Mammary epithelial cell (primary cell): ENCODE data around the gene PRUNE2.

Source experiments
- EZH2 ChIP-seq: IDR thresholded peaks from 2 replicates; pipeline ENCODE4 v1.6.1; 2012; ENCODE audit warnings: low read length, inconsistent platforms, borderline replicate concordance
- TF ChIP-seq, protein P1 (sequence below), 2 donors: IDR thresholded peaks in 1 of 2; conservative IDR thresholded peaks in 1 of 2; 2 replicates each; pipeline ENCODE4 v1.5.1; 2011 to 2012; ENCODE audit warnings: inconsistent platforms in 2 of 2, low read length in 2 of 2, mild to moderate bottlenecking in 2 of 2, control low read depth in 1 of 2, low read depth in 1 of 2; ENCODE audit not compliant: insufficient read depth in 1 of 2; ENCODE audit errors: extremely low read depth in 1 of 2

DNA sequence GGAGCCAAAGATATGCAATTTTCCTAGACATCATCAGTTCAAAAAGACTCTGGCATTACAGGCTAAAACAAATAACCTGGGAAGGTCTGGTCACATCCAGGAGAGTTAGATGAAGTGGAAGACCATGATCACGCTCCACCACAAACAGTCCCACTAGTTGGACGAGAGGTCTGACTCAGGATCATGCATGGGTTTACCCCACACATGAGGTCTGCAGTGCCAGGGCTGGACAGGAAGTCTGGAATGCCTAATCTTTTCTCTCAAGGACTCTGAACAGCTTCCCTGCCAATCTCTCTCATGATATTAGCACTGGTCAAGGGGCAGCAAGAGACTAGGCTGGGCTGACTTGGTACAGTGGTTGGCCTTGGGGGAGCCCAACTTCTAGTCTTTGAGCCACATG is 7.1 kb downstream of the PRUNE2 start:
- TF ChIP-seq, protein P1, sequence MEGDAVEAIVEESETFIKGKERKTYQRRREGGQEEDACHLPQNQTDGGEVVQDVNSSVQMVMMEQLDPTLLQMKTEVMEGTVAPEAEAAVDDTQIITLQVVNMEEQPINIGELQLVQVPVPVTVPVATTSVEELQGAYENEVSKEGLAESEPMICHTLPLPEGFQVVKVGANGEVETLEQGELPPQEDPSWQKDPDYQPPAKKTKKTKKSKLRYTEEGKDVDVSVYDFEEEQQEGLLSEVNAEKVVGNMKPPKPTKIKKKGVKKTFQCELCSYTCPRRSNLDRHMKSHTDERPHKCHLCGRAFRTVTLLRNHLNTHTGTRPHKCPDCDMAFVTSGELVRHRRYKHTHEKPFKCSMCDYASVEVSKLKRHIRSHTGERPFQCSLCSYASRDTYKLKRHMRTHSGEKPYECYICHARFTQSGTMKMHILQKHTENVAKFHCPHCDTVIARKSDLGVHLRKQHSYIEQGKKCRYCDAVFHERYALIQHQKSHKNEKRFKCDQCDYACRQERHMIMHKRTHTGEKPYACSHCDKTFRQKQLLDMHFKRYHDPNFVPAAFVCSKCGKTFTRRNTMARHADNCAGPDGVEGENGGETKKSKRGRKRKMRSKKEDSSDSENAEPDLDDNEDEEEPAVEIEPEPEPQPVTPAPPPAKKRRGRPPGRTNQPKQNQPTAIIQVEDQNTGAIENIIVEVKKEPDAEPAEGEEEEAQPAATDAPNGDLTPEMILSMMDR (conservative IDR thresholded peaks at IDR 0.05 in 1 of 2, IDR thresholded peaks at IDR 0.05 in 1 of 2; ENCODE audit: extremely low read depth in 1 of 2, insufficient read depth in 1 of 2, low read depth in 1 of 2, low read length in 2 of 2) = no peak
- TF ChIP-seq EZH2 = no peak
